Head of caudate nucleus (tissue), 42 donors: ENCODE measurements around the gene SLC25A14.
"Not testable (repeated sequence)": the region's sequence is repeated elsewhere in the genome, so short reads cannot be mapped to it uniquely, and the experiment has no call there.

Experiments
- DNase-seq, 42 donors: peaks; one replicate each; pipeline versions ENCODE4 v3.0.0 to v3.0.0-alpha.2; 2020 to 2021; ENCODE audit warnings: mixed read lengths in 7 of 42
- intact Hi-C: fragments of 100-400 bp; cut with DNase I; formaldehyde crosslinking; loops from one replicate; pipeline ENCODE4 v1.15.0; 2022

The SLC25A14 gene

DNA sequence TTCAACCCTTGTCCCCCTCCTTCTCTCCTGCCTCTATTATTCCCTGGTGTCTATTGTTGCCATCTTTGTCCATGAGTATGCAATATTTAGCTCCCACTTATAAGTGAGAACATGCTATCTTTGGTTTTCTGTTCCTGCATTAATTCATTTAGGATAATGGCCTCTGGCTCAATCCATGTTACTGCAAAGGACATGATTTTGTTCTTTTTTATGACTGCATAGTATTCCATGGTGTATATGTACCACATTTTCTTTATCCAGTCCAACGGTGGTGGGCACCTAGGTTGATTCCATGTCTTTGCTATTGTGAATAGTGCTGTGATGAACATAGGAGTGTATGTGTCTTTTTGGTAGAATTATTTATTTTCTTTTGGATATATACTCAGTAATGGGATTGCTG, 12.3 kb downstream of the SLC25A14 start:
- intact Hi-C loops, result not testable (repeated sequence)

DNA sequence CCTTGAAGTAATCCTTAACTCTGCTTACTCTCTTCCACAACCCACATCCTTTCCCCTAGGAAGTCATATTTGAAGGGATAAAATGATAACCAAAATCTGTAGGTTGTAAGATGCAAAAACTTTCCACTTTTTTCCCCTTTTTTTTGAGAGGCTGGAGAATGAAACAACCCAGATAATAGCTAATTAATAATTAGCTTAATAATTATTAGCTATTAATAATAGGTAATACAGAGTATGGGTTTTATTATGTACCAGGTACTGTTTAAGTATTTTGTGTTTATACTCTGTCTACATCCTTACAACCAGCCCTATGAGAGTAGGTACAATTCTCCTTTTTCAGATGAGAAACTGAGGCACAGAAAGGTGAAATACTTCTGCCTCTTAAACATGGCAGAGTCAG, 36.4 kb downstream of the SLC25A14 start:
- no peak for DNase-seq

More for the DNA sequence above, 12.3 kb downstream of the SLC25A14 start:
- DNase-seq, result not testable (repeated sequence)

GRCh38 chrX:130378024-130378669, 38.4 kb downstream of the SLC25A14 start:
- peak in 3 of 42 donors; percentile 1 to 32 (median 21) for DNase-seq
- intact Hi-C loops, result no loop called here

More for the DNA sequence above, 36.4 kb downstream of the SLC25A14 start:
- intact Hi-C loops, result no loop called here

DNA sequence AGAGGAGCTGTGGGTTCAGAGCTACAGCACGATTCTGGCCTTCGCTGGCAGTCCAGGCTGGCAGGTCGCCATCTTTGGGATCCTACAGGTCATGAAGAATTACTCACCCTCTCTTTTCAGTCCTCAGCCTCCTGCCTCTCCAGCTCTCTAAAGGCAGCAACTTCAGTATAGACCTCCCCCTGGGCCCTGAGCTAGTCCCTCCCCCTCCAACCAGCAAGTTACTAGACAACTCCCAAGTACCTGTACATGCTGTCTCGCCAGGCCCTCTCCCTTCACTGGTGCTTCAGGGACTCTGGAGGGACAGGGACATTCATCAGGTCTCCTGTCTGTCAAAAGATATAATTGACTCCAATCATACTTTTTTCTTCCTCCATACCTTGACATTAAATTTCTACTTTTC, 45.8 kb downstream of the SLC25A14 start, which contains the start of gene GPR119:
TSS of gene GPR119 (minus strand) at position 155 of the 400 bp plus-strand sequence. CDS start 227 bp downstream, outside the sequence.
- no peak for DNase-seq
- intact Hi-C loops, result no loop called here

DNA sequence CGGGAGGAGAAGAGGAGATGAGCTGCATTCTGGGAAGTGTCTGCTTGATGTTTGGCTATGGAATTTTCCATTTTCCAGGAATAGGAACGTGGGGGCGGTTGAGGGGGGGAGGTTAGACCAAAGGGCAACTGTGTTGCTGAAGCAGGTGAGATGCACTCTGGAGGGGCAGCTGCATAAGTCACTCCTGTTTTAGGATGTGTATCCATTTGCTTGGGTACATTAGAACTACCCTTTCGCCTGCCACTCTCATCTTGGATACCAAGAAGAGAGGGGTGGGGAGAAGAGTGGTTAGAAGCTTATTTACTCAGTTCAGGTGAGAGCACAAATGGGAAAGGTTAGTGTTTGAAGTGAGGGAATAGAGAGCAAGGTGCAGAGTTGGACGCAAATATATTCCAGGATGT, 46.7 kb downstream of the SLC25A14 start:
- intact Hi-C loops, result no loop called here
- no peak for DNase-seq

DNA sequence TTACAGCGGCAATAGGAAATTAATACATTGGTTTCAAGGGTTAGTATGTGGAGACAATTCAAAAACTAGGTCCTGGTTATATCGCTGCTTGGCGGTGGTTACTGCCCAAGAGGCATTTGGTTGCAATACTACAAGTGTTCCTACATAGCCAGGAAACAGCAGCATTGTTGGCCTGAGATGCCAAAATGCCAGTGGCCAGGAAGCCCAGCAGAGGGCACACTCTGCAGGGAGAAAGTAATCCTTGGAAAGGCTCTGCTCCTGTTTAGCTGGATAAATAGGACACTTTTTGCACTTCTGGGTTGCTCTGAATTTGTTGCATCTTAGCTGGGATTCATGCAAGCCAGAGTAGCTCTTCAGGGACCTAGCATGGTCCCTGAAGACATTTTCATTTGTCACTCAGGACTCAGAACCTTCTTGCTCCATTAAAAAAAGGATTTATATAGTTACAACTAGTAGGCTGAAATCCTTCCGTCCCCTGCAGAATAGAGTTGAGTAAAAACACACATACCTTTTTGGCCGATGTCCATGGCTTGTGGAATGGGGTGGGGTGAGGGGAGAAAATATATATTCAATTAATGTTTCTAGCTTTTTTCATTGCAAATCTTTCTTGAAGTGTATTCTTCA, 53.8 kb downstream of the SLC25A14 start:
- DNase-seq, result peak; percentile 5 to 87 (median 68)
- intact Hi-C loops, result loop anchor here (5.0 kb wide), 1 partner anchor 524 kb away; no protein-coding TSS in a partner anchor

GRCh38 chrX:130395341-130395740, 55.6 kb downstream of the SLC25A14 start:
- intact Hi-C loops, result no loop called here
- no peak for DNase-seq

GRCh38 chrX:130401415-130402207, 61.9 kb downstream of the SLC25A14 start, which contains the start of gene RBMX2:
Gene RBMX2 (plus strand): TSS chrX:130401987. CDS start chrX:130402033, 46 bp downstream.
- intact Hi-C loops, result loop anchor here (5.0 kb wide), 1 partner anchor 501 kb away; the partner anchor contains the start of gene ENOX2
- DNase-seq, result peak; percentile 45 to 89 (median 75)

- intact Hi-C loops, result loop anchor here (5.0 kb wide), 1 partner anchor 500 kb away; the partner anchor contains the start of gene ENOX2
- peak in 2 of 42 donors; percentile 1 to 12 for DNase-seq
These were observed 62.5 kb downstream of the SLC25A14 start for GRCh38 chrX:130402208-130402684.

DNA sequence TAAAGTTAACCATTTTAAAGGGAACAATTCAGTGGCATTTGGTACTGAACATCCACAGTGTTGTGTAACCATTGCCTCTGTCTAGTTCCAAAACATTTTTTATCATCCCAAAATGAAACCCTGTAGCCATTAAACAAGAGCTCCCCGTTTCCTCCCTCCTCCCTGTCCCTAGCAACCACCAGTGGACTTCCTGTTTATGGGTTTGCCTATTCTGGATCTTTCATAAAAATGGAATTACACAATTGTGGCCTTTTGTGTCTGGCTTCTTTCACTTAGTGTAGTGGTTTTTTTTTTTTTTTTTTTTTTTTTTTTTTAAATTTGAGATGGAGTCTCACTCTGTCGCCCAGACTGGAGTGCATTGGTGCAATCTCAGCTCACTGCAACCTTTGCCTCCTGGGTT, 73.7 kb downstream of the SLC25A14 start:
- intact Hi-C loops, result no loop called here
- DNase-seq, result no peak

DNA sequence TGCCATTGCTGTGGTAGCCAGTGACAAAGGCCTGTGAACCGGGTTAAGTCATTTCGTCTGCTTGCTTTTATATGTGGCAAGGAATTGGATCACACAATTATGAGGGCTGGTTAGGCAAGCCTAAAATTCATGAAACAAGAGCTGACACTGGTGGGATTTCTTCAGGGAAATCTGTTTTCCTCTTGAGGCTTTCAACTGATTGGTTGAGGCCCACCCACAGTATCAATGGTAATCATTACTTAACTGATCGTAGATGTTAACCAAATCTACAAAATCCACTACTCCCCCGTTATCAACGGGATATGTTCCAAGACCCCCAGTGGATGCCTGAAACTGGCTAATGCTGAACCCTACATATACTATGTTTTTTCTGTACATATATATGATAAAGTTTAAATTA, 75.1 kb downstream of the SLC25A14 start:
- DNase-seq, result no peak
- intact Hi-C loops, result no loop called here

DNA sequence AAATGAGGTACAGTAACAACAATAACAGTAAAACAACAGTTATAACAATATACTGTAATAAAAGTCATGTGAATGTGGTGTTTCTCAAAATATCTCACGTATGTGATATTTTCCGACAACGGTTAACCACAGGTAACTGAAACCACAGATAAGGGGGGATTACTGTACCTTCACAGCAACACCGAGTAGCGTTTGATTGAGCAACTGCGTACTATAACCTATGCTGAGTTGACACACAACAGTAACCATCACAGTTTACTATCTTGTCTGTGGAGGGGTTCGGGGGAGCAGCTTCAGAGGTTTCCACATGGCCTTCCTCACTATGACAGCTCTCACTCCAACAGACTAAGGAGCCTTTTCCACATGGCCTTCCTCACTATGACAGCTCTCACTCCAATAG, 75.5 kb downstream of the SLC25A14 start:
- intact Hi-C loops, result no loop called here
- DNase-seq, result no peak

DNA sequence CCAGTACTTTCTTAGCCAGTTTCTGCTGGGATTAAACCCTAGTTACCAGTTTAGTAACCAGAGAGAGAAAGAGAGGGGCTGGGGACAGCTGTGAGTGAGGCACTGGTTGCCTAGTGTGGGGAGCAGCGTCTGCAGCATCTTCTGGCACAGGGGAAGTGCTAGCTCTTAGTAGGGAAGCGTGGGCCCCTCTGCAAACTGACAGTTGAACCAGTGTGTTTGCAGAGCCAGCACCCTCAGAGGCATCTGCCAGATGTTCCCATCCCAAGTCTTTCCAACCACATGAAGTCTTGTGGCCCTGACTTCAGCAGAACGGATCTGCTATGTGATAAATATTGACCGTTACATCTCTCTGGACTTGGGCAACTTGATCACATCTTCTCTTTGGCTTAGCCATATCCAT, 77.1 kb downstream of the SLC25A14 start:
- intact Hi-C loops, result no loop called here
- DNase-seq, result no peak

DNA sequence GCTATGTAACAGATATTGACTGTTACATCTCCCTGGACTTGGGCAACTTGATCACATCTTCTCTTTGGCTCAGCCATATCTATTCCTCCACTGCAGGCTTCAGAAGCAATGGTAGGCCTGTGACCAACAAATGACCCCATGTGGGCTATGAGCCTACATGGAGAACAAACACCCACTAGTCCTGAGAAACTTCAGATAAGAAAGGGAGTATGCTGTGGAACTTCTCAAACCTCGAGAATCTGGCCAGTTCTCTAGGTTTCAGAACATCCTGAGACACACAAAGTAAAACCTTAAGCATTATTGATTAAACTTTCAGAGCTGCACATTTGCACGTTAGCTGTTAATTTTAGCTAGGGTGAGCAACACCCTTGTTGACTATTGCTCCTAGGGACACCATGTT, 78.3 kb downstream of the SLC25A14 start:
- no peak for DNase-seq
- intact Hi-C loops, result no loop called here

- intact Hi-C loops, result no loop called here
- DNase-seq, result no peak
These were observed 79.0 kb downstream of the SLC25A14 start for GRCh38 chrX:130418740-130419139.

- DNase-seq, result no peak
- intact Hi-C loops, result no loop called here
These were observed 79.5 kb downstream of the SLC25A14 start for GRCh38 chrX:130419263-130419662.
